NCI-H345 treated with DMSO at 0.1 percent for 48 hours (cell line): Measurements from ENCODE around the gene TMEM255B.

ENCODE experiments used
- DNase-seq: peaks from one replicate; lab custom pipeline; 2025; ENCODE audit not compliant: unreplicated experiment; lab: John Stamatoyannopoulos, UW

TMEM255B gene

GRCh38 chr13:113766035-113766800 lies 7.2 kb downstream of the TMEM255B start:
- DNase-seq, result no peak

- no peak for DNase-seq
Observed at GRCh38 chr13:113767366-113767765, 8.3 kb downstream of the TMEM255B start.

GRCh38 chr13:113768018-113768905 lies 9.2 kb downstream of the TMEM255B start:
- DNase-seq, result no peak

- no peak for DNase-seq
Observed at GRCh38 chr13:113769106-113769505, 10.1 kb downstream of the TMEM255B start.

- no peak for DNase-seq
Observed at GRCh38 chr13:113769881-113770280, 10.9 kb downstream of the TMEM255B start.

GRCh38 chr13:113770441-113770840 lies 11.4 kb downstream of the TMEM255B start:
- DNase-seq, result no peak

GRCh38 chr13:113770937-113771336 lies 11.9 kb downstream of the TMEM255B start:
- no peak for DNase-seq

- DNase-seq, result no peak
Observed at GRCh38 chr13:113771709-113772331, 12.8 kb downstream of the TMEM255B start.

- no peak for DNase-seq
Observed at GRCh38 chr13:113774177-113775107, 15.4 kb downstream of the TMEM255B start.

- DNase-seq, result no peak
Observed at GRCh38 chr13:113775451-113776145, 16.6 kb downstream of the TMEM255B start.

GRCh38 chr13:113776231-113777125 lies 17.5 kb downstream of the TMEM255B start:
- DNase-seq, result peak; percentile 7

GRCh38 chr13:113777311-113778260 lies 18.6 kb downstream of the TMEM255B start:
- no peak for DNase-seq

- no peak for DNase-seq
Observed at GRCh38 chr13:113781571-113781970, 22.5 kb downstream of the TMEM255B start.

GRCh38 chr13:113782472-113782871 lies 23.4 kb downstream of the TMEM255B start:
- no peak for DNase-seq

- DNase-seq, result no peak
Observed at GRCh38 chr13:113783200-113783881, 24.3 kb downstream of the TMEM255B start.

GRCh38 chr13:113783966-113784644 lies 25.1 kb downstream of the TMEM255B start:
- no peak for DNase-seq

GRCh38 chr13:113784645-113785024 lies 25.6 kb downstream of the TMEM255B start:
- DNase-seq, result no peak
